Right ventricle myocardium inferior (tissue), 1 donor: ENCODE results near the gene TMEM161B. TPM values are rescaled to one million over a fixed set of nuclear protein-coding genes. Genes with fewer than 3 reads are reported as not detected.
"Not testable (repeated sequence)": the region's sequence is repeated elsewhere in the genome, so short reads cannot be mapped to it uniquely, and the experiment has no call there.

Experiments used
- ATAC-seq: fragments of 200-7000 bp; cut with Tn5 transposase; one replicate; pipeline ENCODE4 v1.9.1; 2020; ENCODE audit warnings: mild to moderate bottlenecking, moderate library complexity
- DNase-seq: peaks from one replicate; pipeline ENCODE4 v3.0.0; 2021; ENCODE audit errors: missing footprints
- intact Hi-C: fragments of 100-400 bp; cut with DNase I; formaldehyde crosslinking; loops from one replicate; pipeline ENCODE4 v1.11.0; 2022
- total RNA-seq: library from RNA; stranded (reverse); fragmentation: NEBNext Ultra II Directional; extraction: Animal tissue kit (Norgen Biotek cat#: 25700); gene quantifications from one replicate; pipeline ENCODE4 v1.2.1, GENCODE V29; 2021
- donor health status: DM: no; HTN: yes; CAD: no; lungs with severe emphysema.

TMEM161B gene
- total RNA-seq, 1 donor from 2014 or later = 8.2 TPM

DNA sequence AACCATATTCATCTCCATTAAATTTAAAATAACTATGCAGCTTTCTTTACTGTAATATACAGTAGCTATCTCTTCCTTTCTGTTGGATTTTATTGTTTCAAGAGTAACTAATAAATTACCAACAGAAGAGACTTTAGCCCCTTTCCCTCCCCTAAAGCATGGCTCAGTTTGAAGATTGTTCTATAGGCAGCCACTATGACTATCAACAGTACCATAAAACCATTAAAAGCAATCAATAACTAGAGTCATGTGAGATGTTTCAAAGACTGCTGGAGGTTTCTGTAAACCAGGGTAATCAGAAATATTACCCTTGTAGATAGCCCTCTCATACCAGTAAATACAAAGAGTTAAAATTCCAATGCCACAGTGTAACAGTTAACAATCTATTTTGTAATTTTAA is 73.0 kb downstream of the TMEM161B start:
- ATAC-seq (no peak), DNase-seq (no peak)
- intact Hi-C loops = no loop called here

DNA sequence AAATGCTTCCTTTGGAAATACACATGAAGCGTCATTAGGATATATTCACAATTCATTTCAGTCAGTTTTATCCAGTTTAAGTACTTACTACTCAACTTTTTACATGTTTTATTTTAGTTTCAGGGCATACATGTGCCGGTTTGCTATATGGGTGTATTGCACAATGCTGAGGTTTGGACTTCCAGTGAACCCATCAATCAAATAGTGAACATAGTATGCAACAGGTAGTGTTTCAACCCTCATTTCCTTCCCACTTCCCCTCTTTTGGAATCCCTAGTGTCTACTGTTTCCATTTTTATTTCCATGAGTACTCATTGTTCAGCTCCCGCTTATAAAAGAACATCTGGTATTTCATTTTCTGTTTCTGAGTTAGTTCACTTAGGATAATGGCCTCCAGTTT is 74.7 kb downstream of the TMEM161B start:
- ATAC-seq (no peak), DNase-seq (no peak)
- intact Hi-C loops = no loop called here

DNA sequence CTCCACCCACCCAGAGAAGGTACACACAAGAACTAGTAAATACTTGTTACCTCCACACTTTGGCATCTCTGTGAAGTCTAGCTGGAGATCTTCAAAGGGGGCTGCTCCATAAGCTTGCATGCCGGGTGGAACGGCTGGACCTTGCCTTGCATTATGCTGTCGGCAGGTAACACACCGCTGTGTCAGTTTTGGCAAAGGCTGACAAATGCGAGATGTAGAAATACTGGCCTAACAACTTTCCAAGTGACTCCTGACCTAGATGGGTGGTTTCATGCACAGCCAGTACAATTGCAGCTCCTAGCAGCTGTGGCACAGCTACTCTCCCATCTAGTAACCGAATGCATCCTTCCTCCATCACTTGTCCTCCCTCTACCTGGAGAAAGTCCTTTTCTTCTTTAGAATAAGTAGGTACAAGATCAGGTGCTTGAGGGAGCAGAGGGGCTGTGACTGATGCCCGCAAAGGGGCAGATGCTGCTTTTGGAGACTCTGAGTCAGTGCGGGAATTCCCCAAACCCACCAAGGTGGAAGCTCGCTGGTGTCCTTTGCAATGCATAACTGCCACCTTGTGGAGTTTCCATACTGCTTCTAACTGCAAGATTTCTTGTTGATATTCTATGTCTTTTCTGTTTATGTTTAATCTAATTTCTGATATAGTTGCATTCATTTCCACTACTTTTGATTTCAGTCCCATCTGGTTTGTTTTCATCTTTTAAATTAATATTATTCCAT is 78.4 kb downstream of the TMEM161B start:
- DNase-seq (no peak), ATAC-seq (no peak)
- intact Hi-C loops = no loop called here

DNA sequence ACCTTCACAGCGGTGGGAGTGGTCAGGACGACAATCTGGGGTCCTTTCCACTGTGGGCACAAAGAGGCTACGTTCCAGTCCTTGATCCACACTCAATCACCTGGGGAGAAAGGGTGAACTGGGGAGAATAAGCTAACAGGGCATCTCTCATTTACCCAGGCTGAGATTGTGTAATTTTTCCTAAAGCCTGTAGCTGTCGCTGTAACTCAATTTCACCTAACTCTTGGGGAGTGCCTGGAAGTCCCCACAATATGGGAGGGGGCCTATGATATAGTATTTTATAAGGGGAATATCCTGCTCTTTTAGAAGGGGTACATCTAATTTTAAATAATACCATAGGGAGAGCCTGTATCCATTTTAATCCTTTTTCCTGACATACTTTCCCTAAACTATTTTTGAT is 79.2 kb downstream of the TMEM161B start:
- ATAC-seq, DNase-seq, intact Hi-C loops: not testable (repeated sequence)

DNA sequence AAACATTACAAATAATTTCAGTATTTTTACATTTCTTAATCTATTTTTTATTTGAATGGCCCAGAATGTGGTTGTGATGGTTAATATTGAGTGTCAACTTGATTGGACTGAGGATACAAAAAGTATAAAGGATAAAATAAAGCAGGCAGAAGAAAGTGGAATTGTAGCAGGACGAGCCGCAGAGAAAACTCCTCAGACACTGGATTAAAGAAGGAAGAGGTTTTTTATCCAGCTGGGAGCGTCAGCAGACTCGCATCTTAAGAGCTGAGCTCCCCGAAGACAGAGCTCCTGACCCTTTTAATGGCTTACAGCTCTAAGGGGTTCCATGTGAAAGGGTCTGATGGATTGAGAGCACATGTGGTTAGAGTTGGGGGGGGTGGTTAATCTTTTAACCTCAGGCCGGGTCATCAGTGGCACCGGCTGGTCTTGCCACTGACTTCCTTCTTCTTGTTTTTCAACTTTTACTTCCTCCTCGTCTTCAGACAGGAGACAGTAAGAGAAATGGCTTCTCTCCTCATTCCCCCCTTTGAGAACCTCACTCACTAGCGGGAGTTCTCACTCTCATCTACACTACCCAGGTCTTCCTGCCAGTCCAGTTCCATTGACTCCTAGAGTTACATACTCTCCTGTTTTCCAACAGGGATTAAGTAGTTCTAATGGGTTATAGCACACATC is 80.0 kb downstream of the TMEM161B start:
- ATAC-seq (no peak), DNase-seq (no peak)

DNA sequence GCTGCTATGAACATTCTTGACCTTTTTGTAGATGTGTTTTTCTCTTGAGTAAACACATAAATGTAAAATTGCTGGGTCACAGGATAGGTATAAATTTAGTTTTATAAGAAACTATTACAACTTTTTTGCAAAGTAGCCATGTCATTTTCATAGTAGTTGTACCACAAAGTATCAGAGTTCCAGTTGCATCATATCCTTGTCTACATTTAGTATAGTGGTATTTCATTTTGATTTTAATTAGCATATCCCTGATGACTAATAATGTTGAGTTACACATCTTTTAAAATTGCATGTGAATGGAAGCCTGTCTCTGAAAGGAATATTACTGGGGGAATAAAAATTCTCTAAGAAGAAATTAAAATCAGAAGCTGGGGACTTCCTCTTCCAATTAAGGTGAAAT is 85.4 kb downstream of the TMEM161B start:
- no peak for DNase-seq
- ATAC-seq = no peak
- intact Hi-C loops = no loop called here

More for the DNA sequence above, 80.0 kb downstream of the TMEM161B start:
- intact Hi-C loops = no loop called here

DNA sequence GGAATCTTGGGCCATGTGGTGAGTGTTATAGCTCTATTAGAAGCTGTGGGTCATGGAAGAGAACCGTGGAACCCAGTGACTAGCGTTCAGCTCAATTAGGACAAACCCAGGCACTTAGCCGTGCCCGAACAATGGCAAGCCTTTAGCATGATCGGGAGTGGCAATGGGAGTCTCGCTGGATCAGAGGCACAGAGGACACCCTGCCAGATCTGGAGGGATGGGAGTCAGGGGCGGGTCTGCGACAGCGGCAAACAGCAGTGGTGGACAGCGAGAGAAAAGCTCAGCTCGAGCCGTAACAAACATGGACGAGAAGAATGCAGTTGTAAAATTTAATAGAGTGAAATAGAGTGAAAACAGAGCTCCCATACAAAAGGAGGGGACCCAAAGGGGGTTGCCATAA is 91.2 kb downstream of the TMEM161B start:
- DNase-seq, intact Hi-C loops, ATAC-seq: not testable (repeated sequence)

DNA sequence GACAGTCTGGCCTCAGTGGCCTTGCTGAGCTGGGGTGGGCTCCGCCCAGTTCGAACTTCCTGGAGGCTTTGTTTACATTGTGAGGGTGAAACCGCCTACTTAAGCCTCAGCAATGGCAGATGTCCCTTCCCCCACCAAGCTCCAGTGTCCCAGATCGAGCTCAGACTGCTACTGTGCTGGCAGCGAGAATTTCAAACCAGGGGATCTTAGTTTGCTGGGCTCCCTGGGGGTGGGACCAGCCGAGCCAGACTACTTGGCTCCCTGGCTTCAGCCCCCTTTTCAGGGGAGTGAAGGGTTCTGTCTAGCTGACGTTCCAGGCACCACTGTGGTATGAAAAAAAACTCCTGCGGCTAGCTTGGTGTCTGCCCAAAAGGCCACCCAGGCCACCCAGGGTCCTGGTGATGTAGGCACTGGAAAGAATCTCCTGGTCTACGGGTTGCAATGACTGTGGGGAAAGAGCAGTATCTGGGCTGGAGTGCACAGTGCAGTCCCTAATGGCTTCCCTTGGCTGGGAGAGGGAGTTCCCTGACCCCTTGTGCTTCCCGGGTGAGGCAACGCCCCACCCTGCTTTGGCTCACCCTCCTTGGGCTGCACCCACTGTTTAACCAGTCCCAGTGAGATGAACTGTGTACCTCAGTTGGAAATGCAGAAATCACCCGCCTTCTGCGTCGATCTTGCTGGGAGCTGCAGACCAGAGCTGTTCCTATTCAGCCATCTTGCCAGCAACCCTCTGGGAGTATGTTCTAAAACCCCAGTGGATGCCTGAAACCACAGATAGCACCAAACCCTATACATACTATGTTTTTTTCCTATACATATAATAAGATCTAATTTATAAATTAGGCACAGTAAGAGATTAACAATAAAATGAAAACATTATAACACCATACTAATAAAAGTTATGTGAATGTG is 95.5 kb downstream of the TMEM161B start:
- no peak for ATAC-seq
- intact Hi-C loops = no loop called here
- DNase-seq = no peak

DNA sequence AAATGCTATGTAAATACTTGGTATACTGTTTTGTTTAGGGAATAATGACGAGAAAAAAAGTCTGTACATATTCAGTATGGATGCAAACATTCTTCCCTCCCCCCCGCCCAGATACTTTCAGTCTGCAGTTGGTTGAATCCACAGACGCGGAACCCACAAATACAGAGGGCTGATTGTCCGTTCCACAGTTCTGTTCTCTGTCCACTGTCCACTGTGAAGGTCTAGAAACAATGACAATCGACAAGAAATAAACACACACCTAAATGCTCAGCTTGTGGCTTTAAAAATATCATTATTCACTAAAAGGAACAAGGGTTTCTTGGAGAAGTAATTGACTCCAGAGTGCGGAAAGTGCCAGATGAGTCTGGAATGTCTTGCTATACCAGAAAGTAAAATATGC is 109.1 kb downstream of the TMEM161B start:
- no peak for DNase-seq
- ATAC-seq = no peak
- intact Hi-C loops = no loop called here

DNA sequence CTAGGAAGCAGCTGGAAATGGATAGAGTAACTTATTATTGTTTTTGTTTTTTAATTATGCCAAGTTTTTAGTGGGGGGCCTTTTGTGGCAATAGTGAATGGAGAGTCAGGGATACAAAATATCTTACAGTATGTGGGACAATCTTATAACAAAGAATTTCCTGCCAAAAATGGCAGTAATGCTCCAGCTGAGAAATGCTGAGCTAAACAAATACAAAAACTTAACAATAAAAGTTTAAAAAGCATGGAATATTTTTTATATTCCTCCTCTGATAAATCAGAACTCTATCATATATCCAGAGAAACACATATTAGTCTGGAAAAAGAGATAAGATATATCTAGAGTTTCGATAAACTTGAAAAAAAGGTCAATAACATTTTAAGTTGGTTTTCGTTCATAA is 110.6 kb downstream of the TMEM161B start:
- intact Hi-C loops = no loop called here
- DNase-seq (no peak), ATAC-seq (no peak)

DNA sequence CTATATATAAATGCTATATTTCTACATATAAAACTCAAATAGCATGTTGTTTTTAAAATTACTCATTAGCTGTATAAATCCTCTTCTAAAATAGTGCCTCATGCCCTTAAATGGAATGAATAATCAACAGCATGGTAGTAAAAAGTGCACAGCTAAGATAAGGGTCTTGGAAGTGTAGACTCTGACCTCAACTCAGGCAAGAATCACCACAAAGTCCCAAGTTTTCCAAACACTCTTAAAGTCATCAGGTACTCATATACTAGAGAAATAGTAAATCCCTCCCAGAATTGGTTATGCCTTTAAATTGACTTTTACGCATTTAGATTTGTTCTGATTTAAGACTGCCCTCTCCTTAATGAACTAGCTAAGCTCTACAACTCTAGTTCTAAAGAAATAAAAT is 113.8 kb downstream of the TMEM161B start:
- no peak for ATAC-seq
- intact Hi-C loops = no loop called here
- DNase-seq = no peak

DNA sequence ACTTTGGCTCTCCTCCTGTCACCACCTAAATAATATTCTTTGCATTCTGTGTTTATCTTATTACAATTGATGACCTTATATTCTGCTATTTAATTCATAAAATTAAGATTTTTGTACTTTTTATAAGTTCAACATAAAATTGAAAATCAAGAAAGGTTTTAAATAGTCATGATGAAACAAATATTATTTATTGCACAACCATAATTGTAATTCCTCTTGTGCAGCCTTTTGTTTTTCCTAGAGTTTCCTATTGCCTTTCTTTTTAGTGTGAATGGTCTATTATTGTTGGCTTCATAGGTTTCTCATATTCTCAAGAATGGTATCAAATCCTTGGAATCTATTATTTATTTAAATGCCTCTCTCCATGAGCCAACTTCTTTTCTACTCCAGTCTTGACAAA is 117.9 kb downstream of the TMEM161B start:
- ATAC-seq (no peak), DNase-seq (no peak)
- intact Hi-C loops = no loop called here

DNA sequence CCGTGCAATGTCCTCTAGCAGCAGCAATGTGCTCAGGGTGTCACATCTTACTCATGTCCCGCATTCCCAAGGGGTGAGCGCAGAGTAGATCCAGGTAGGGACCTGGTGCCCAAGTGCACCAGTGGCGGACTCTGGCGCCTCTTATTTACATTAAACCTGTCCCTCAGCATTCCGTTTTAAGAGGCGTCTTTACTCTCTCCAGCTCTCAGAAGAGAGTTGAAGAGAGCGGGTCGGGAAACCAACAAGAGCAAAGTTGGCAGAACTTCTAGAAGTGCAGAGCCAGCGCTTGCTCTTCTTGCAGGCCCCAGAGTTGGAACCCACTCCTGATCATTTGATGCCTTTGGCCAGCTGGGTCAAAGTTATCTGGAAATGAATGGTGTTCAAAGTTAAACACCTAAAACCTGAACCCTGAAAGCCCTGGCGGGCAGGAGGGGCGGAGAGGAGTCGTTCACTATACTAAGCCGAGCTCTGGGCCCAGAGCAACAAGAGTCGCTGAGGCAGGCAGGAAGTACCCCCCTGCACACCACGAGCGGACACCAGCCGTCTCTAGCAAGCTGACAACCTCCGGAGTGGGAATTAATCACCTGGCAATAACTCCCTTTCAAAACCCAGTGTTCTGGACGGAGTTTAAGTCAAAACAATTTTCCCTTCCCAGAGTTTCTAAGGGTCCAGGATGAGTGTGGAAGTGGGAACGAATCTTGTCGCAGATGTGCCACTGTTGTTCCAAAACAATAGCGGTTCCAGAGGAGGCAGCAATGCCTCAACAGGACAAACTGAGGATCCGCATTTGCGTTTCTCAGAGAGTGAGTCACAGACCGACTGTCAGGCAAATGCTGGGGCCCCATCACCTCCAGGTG is 122.8 kb downstream of the TMEM161B start:
- DNase-seq = no peak
- no peak for ATAC-seq
- intact Hi-C loops = loop anchor here (10.0 kb wide), 1 partner anchor 361 kb away; no protein-coding TSS in a partner anchor

DNA sequence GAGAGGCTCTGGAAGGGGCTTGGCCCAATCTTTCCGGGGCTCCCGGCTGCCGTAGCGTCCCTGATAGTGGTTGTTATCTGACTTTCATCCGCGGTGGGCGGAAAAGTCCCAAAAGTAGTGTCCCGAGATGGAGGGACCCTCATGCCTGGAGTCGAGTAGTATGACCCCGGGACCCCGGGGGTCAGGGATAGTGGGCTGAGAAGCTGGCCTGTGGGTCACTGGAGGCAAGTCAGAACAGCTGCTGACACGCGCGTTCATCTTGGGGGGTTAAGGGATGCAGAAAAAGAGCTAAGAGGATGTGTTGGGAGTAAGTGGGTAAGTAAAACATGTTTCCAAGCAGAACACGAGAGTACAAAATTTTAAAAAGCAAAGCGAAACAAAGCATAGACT is 123.4 kb downstream of the TMEM161B start:
- intact Hi-C loops = loop anchor here (10.0 kb wide), 1 partner anchor 360 kb away; no protein-coding TSS in a partner anchor
- ATAC-seq = no peak
- DNase-seq = no peak
